T-helper 2 cell treated with Interferon-gamma antibody and Interleukin-4, amounts not matched to agents 100 ng/mL and 5 ng/mL, for 36 hours (primary cell): ENCODE data around the gene BCL6B. TPM values are rescaled to one million over a fixed set of nuclear protein-coding genes. Genes with fewer than 3 reads are reported as not detected.

Experiments used
- intact Hi-C: fragments of 100-400 bp; cut with micrococcal nuclease; formaldehyde crosslinking; loops from one replicate; pipeline ENCODE4 v1.15.1; 2023
- total RNA-seq: library from RNA; stranded (reverse); gene quantifications from 2 replicates; pipeline ENCODE4 v1.2.3, GENCODE V29; 2022

Gene BCL6B
- total RNA-seq, 1 donor from 2014 or later = 0.39 TPM

DNA sequence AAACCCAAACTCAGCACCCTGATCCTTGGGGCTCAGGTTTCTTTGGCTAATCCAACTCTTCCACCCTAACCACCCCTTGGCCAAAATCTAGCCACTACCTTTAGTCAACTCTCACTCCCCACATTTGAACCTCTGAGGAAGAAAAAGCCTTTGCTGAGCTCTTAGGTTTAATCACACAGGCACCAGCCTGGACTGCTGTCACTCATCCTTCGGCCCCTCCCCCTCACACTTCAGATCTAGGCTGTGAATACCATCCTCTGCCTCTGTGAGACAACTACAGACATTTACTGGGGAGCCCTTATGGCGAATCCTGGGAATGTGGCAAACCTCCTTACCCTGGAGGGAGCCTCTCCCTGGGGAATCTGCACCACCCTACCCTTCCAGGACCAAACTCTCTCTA, 15.7 kb upstream of the BCL6B start:
- intact Hi-C loops = no loop called here

DNA sequence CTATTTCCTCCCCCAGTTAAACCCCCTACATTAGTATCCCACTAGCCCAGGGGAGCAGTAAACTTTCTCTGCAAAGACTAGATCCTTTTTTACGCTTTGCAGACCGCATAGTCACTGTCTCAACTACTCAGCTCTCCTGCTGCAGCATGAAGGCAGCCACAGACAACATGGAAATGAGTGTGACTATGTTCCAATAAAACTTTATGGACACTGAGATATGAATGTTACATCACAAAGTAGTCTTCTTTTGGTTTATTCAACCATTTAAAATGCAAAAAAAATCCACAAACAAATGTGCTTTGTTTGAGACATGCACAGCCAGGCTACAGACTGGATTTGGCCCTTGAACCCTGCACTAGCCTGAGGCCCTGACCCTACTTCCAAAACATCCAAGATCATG, 12.3 kb upstream of the BCL6B start:
- intact Hi-C loops = loop anchor here (5.0 to 10.0 kb wide), 4 partner anchors 168 to 1526 kb away; partner anchors contain the start of genes DERL2, MIS12 and NLRP1

DNA sequence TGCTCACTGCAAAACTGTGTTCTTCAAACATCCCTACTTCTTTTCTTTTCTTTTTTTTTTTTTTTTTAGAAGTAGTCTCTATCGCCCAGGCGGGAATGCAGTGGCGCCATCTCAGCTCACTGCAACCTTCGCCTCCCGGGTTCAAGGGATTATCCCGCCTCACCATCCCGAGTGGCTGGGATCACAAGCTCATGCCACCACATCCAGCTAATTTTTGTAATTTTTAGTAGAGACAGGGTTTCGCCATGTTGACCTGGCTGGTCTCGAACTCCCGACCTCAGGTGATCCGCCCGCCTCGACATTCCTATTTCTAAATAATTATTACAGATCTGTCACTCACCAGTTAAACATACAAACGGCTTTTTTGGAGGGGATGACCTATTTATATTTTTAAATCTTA, 11.4 kb upstream of the BCL6B start:
- intact Hi-C loops = loop anchor here (5.0 to 10.0 kb wide), 4 partner anchors 169 to 1527 kb away; partner anchors contain the start of genes DERL2, MIS12 and NLRP1

DNA sequence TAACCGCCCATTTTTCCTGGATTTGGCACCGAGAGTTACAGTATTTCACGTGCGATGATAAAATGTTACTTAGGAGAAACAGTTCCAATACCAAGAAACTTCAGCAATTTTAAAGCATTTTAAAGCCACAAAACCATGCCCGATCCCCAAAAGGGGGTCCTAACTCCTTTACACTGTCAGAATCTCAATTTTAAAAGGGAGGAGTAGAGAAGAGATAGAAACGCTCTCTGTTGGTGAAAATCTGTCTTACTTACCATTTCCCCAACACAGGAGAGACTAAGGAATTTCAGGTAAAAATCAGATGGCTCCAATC, 11.0 kb upstream of the BCL6B start:
- intact Hi-C loops = loop anchor here (5.0 to 10.0 kb wide), 4 partner anchors 170 to 1527 kb away; partner anchors contain the start of genes DERL2, MIS12 and NLRP1

DNA sequence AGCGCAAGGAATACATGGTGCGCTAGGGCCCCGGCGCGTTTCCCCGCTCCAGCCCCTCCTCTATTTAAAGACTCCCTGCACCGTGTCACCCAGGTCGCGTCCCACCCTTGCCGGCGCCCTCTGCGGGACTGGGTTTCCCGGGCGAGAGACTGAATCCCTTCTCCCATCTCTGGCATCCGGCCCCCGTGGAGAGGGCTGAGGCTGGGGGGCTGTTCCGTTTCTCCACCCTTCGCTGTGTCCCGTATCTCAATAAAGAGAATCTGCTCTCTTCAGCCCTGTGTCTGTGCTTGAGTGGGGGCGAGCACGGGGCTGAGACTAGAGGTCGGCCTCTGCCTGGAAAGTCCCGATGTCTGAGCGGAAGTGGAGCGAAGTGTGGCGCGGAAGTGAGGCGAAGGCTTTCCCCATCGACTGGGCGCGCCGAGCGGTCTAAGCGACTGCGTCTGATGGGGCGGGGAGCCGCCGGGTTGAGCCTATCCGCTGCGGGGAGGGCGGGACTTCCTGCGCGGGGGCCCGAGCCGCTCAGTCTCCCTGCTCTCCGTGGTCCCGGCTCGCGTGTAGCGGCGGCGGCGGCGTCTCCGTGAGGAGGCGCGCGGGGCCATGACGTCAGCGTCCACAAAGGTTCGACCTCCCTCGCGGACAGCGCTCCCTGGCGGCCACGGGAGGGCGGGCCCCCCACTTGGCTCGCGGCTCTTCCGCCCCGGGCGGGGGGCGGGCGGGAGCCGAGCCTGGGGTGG, 8.4 kb upstream of the BCL6B start:
- intact Hi-C loops = loop anchor here (1.0 to 10.0 kb wide), 8 partner anchors 8 to 1530 kb away; partner anchors contain the start of genes DERL2, KIAA0753, MIS12 and NLRP1

DNA sequence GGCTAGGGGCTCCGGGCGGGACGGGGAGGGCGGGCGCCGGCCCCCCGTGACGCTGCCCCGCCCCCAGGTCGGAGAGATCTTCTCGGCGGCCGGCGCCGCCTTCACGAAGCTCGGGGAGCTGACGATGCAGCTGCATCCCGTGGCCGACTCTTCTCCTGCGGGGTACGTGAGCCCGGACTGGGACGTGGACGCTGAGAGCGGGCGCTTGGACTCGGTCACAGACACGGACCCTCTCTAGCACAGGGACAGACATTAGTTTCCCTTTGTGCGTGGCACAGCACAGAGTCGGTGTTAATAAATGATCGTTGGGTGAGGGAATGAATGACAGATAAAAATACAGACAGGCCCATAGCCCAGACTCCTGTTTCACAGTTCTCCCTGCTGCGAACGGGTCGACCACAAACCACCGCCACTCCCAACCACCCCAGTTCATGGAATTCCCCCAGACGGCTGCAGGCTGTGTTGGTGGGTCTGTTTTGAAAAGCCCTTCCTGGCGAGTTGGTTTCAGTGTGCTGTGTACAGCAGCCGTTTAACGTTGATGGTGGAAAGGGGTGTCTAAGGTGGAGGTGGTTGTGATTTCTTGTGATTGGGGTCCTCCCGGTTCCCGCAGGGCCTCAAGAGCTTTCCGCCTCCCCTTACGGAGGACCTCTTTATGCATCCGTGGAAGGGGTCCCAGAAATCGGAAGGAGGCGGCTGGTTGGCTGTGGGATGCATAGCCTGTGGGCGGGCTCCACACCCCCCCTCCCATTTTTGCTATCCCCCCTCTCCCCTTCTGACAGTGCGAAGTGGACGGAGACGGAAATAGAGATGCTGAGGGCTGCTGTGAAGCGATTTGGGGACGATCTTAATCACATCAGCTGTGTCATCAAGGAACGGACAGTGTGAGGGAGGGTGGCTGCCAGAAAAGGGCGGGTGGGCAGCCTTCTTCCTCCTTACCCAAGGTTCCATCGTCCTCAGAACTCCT, 7.6 kb upstream of the BCL6B start:
- intact Hi-C loops = loop anchor here (1.0 to 10.0 kb wide), 8 partner anchors 7 to 1530 kb away; partner anchors contain the start of genes DERL2, KIAA0753, MIS12 and NLRP1

DNA sequence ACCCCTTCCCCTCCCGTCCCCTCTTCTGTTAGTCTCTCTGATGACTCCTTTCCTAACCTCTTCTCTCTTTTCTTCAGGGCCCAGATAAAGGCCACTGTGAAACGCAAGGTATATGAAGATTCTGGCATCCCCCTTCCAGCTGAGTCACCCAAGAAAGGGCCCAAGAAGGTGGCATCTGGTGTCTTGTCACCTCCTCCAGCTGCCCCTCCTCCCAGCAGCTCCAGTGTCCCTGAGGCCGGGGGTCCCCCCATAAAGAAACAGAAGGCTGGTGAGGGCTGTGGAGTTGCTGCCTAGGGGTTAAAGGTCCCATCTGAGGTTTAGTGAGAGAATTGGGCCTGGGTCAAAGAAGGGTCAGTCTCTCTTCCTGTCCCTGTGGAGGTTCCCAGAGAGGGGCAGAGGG, 6.4 kb upstream of the BCL6B start:
- intact Hi-C loops = loop anchor here (10.0 kb wide), 2 partner anchors 1432 to 1532 kb away; partner anchors contain the start of genes DERL2, MIS12 and NLRP1

DNA sequence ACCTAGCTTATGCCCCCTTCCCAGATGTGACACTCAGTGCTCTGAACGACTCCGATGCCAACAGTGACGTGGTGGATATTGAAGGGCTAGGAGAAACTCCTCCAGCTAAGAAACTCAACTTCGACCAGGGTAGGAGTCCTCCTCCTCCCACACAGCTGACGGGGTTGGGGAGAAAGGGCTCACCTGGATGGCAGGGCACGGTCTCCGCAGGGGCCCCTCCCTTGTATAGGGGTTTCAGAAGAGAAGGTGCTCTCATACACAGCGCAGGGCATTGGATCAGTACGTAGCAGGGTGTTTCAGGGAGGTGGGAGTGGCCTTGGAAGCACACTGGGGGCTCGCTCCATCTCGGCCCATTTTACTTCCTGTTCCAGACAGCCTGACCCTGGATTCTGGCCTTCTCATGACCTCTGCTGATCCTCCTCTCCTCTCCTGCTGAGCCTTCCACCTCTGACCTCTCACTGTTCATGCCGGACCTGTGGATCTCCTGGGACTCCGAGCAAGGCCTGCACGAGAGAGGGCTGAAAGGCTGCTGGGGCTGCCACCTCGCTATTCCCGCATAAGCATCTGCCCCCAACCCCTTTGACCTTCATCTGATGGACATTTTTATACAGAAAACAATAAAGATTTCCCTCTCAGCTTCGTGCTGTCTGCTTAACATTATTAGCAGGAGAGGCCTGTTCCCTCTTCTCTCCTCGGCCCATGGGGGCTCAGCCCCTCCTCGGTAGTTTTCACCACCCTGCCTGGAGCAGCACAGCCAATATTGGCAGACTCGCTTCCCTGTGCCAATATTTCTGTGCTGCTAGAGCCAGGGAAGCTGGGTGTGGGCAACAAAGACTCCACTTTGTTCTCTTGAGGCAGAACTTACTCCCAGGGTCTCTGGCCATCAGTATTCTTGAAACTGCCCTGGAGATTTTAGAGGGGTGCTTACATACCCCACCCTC, 5.7 kb upstream of the BCL6B start:
- intact Hi-C loops = loop anchor here (10.0 kb wide), 2 partner anchors 1432 to 1532 kb away; partner anchors contain the start of genes DERL2, MIS12 and NLRP1

DNA sequence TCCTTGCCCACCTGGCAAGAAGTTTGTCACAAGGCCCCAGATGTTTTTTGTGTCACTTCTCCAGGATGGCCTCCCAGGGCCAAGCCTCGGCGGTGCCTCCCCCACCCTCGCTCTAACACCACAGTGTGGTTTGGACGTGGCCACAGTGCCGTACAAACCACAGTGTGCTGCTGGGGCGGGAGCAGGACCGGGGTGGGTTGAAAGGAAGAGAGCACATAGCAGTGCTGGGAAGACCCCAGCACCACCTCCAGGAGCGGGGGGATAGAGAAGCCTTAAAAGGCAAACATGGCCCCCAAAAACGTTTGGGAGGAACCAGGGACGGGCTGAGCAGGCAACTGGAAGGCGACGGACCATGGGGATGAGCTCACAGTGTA, 5.0 kb upstream of the BCL6B start:
- intact Hi-C loops = loop anchor here (10.0 kb wide), 2 partner anchors 1433 to 1533 kb away; partner anchors contain the start of genes DERL2, MIS12 and NLRP1

DNA sequence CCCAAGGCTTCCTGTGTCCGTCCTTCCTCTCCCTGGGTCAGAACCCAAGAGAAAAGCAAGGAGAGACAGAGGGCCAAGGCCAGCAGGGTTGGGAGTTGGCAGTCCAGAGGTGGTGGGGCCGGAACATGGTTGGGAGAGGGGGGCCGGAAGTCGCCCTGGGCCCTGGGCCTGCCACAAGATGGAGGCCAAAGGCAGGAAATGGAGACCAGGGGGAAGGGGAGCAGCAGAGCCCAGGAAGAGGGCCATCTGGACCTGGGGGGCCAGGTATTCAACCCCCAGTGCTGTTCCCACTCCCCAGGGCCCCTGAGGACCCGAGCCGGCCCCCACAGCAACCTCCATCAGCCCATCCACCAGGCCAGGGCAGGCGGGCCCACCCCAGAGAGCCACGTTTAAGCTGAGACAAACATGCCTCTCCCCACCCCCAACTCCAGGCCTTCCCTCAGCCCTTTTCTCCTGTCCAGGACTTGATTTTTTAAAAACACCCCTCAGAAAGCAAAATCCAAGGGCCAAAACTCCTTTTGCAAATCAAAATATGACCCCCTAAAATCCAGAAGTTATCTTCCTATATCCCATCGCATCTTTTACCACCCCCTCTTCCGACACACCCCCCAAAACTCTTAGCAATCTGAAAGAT, 4.4 kb upstream of the BCL6B start:
- intact Hi-C loops = loop anchor here (10.0 kb wide), 2 partner anchors 1434 to 1534 kb away; partner anchors contain the start of genes DERL2, MIS12 and NLRP1

DNA sequence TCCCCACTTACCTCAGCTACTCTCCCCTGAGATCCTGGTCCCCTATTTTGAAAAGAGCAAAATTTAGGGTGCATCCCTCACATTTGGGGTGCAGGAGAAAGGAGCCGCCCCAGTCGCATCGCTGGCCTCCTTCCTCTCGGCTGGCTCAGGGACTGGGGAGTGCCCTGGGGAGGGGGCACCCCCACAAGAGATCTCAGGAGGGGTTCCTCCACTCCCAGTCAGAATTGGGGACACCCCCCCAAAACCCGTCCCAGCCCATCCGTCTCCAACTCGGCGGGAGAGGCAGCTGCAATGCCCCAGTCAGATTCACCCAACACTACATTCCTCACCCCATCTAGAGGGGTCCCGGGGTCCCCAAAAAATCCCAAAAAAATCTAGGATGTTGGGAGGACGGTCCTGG, 3.5 kb upstream of the BCL6B start:
- intact Hi-C loops = loop anchor here (10.0 kb wide), 2 partner anchors 1435 to 1535 kb away; partner anchors contain the start of genes DERL2, MIS12 and NLRP1

DNA sequence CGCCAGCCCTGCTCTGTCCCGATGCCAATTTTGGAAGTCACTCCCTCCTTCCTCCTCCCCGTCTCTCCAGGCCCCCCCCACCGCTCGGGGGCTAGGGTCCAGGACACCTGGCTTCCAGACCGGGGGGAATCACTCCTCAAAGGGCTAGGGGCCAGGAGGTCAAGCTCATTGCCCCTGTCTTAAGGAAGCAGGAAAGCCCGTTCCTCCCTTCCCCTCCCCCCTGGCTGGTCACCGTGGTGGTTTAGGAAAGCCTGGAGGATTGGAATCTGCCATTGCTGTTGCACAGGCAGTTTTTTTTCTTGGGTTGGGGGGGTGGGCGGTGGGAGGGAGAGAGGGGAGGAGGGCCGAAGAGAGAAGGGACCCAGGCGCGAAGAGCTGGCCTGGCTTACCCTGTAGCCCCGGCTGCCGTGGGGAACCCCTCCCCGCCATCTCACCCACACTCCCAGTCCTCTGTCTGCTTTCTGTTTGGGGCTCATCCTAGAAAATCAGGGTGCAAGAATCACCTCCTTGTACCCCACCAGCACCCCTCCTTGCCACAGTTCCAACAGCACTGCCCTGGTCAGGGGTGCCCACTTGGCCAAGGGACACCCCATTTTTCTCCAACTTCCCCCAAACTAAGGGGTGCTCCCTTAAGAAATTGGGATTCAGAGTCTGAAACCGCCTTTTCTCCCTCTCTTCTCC, 2.9 kb upstream of the BCL6B start:
- intact Hi-C loops = loop anchor here (5.0 to 10.0 kb wide), 3 partner anchors 108 to 1535 kb away; partner anchors contain the start of genes DERL2, MIS12 and NLRP1

DNA sequence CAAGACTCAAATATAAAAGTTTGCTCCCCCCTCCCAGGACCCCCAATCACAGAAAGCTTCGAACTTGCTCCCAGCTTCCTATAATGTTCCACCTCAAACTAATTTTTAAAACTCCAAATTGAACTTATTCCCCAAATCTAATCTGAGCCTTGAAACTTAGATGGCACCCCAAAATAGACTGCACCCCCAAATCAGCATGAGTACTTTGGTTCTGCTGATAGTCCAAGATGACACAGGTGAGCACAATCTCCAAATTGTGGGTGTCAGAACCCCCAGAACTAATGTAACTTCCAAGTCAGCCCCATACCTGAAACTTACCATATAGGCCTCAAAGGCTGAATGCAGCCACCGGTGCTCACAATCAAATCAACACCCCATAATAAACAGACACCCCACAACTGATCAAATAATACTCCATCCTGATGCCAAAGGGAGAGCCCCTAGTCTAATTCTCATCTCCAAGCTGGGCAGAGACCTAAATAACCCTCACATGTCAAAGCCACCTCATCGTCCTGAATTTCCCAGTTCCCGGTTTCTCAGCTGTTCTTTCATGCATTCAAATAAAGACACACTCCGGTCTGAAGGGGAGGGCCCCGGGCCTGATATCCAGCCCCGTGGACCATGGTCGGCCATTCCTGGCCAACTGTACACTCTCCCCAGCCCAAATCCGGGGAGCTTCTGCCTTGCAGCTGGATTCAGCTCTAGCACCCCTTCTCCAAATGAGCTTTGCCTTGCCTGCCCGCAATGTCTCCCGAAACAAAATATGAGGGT, 1.8 kb upstream of the BCL6B start:
- intact Hi-C loops = loop anchor here (5.0 kb wide), 1 partner anchor 109 kb away; no protein-coding TSS in a partner anchor

DNA sequence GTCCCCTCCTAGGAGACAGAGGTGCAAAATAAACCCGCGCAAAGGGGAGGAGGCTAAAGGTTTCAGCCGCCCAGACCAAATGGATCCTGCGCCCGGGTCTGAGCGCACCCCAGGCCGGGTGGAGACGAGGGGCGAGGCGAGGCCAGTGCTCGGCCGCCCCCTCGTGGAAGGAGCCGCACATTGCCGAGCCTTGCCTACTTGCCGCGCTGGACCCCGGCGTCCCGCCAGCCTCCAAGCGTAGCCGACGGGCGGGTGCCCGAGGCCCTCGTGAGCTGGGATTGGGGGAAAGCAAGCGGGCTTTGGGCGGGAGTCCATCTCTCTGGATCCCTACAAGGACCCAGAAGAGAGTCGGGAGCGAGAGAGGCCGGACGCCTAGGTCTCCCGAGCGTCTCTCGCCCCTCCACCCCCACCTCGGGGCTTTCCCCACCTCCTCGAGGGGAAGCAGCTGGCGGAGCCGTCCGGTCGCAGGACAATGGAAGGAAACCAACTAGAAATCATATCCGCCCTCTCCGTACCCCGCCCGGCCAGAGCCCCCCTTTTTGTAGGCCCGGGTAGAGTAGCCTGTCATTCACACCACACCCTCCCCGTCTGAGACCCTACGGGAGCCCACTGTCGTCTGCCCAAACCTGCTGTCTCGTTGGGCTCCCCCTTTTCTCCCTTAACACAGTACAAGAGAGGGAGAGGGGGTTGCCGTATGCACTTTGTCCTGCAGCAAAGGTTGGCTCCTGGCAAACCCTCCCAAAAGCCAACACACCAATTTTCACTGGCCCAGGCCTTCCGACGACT, 664 bp upstream of the BCL6B start:
- intact Hi-C loops = loop anchor here (1.0 to 5.0 kb wide), 2 partner anchors 8 to 110 kb away; a partner anchor contains a TSS

DNA sequence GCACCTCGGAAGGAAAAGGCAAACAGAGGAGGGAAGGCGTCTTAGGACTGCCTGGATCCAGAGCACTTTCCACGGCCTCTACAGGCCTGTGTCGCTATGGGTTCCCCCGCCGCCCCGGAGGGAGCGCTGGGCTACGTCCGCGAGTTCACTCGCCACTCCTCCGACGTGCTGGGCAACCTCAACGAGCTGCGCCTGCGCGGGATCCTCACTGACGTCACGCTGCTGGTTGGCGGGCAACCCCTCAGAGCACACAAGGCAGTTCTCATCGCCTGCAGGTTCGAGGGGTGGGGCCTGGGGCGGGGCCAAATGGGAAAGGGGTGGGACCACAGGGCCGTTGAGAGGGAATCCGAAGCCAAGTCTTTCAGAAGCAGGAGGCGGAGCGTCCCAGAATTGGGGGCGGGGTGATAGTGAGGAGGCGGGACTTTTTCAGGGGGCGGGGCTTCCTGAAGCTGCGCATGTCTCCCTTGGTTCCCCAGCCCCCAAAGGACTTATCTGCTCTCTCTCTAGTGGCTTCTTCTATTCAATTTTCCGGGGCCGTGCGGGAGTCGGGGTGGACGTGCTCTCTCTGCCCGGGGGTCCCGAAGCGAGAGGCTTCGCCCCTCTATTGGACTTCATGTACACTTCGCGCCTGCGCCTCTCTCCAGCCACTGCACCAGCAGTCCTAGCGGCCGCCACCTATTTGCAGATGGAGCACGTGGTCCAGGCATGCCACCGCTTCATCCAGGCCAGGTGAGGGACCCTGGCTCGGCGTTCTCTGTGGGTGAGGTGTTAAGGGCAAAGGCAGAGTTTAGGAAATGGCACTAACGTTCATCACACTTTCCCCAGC, 939 bp downstream of the BCL6B start:
- intact Hi-C loops = loop anchor here (1.0 to 5.0 kb wide), 2 partner anchors 12 to 111 kb away; no protein-coding TSS in a partner anchor

DNA sequence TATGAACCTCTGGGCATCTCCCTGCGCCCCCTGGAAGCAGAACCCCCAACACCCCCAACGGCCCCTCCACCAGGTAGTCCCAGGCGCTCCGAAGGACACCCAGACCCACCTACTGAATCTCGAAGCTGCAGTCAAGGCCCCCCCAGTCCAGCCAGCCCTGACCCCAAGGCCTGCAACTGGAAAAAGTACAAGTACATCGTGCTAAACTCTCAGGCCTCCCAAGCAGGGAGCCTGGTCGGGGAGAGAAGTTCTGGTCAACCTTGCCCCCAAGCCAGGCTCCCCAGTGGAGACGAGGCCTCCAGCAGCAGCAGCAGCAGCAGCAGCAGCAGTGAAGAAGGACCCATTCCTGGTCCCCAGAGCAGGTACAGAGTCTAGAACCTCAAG, 1.5 kb downstream of the BCL6B start:
- intact Hi-C loops = loop anchor here (5.0 kb wide), 1 partner anchor 112 kb away; no protein-coding TSS in a partner anchor
